ENCODE results near the gene PCDHA4. TPM values are rescaled to one million over a fixed set of nuclear protein-coding genes. Genes with fewer than 3 reads are reported as not detected.

Gene PCDHA4
- total RNA-seq, 4 donors from 2014 or later: 0.79 to 7.9 (median 2.4) TPM

DNA sequence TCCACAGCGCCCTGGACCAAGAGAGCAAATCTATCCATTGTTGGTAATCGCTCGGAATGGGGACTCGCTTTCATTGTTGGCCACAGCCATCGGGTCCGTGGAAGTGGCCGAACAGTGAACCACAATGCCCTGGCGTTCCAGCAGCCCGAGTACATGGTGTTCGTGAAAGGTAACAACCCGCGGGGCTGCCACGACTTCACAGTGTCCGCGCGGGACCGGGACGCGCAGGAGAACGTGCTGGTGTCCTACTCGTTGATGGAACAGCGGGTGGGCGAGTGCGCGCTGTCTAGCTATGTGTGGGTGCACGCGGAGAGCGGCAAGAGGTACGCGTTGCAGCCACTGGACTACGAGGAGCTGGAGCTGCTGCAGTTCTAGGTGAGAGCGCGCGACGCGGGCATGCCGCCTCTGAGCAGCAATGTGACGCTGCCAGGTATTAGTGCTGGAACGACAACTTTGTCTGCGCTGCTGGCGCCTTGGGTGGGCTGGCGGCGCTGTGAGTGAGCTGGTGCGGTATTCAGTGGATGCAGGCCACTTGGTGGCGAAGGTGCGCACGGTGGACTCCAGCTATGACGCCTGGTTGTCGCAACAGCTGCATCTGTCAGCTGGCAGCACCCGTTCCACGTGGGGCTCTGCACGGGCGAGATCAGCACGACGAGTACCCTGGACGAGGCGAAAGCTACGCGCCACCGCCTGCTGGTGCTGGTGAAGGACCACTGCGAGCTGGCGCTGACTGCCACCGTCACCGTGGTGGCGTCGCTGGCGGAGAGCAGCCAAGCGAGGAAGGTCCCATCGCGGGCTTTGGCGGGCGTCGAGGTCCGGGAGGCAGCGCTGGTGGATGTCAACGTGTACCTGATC, 55.8 kb downstream of the PCDHA4 start:
- Histone ChIP-seq H3K36me3 (no peaks in the 10 kb centered on the region), H3K4me1 (no peaks in the 10 kb centered on the region), H3K27ac (no peak overlapping the region), H3K9me3 (peaks cover 7 to 19% of the 10 kb centered on the region in 2 donors), H3K27me3 (no peaks in the 10 kb centered on the region), H3K4me3 (no peak overlapping the region)
- 63 to 85% methylated on average over 7 to 65 of the region's 76 CpGs for WGBS, 2 donors (ENCODE audit: low coverage in 1 of 2)
- no peak for TF ChIP-seq POLR2A (IDR thresholded peaks at IDR 0.05)
- TF ChIP-seq POLR2AphosphoS5 (IDR thresholded peaks at IDR 0.05): no peak
- TF ChIP-seq, protein P1, sequence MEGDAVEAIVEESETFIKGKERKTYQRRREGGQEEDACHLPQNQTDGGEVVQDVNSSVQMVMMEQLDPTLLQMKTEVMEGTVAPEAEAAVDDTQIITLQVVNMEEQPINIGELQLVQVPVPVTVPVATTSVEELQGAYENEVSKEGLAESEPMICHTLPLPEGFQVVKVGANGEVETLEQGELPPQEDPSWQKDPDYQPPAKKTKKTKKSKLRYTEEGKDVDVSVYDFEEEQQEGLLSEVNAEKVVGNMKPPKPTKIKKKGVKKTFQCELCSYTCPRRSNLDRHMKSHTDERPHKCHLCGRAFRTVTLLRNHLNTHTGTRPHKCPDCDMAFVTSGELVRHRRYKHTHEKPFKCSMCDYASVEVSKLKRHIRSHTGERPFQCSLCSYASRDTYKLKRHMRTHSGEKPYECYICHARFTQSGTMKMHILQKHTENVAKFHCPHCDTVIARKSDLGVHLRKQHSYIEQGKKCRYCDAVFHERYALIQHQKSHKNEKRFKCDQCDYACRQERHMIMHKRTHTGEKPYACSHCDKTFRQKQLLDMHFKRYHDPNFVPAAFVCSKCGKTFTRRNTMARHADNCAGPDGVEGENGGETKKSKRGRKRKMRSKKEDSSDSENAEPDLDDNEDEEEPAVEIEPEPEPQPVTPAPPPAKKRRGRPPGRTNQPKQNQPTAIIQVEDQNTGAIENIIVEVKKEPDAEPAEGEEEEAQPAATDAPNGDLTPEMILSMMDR (IDR thresholded peaks at IDR 0.05): no peak
- TF ChIP-seq EP300 (IDR thresholded peaks at IDR 0.05; ENCODE audit: low read depth): no peak
- no peak for DNase-seq
- in situ Hi-C loops (cut with MboI; ENCODE audit: low pct_ligation_motif_present in 1 of 4, low pct_unique_long_range_greater_than_20kb in 1 of 4, low sequenced_read_pairs in 3 of 4) (no loop called here), intact Hi-C loops (cut with DNase I; ENCODE audit: low total_unique reads) (no loop called here)

Other genes with a start within 250 kb of the PCDHA4 start
- gene SRA1, start 249.6 kb upstream of the PCDHA4 start, total RNA-seq: 10 to 100 TPM; 19.9 to 36.3 (median 26.5) TPM
- 10 to 100 TPM; 20.1 to 42.5 (median 37.4) TPM for gene APBB3, start 242.5 kb upstream of the PCDHA4 start, total RNA-seq
- 10 to 100 TPM; 39.4 to 75.5 (median 52.6) TPM for gene SLC35A4, start 242.2 kb upstream of the PCDHA4 start, total RNA-seq
- gene CD14, start 173.9 kb upstream of the PCDHA4 start, total RNA-seq: 10 to 100 TPM in 3 of 4 donors, 1 to 10 TPM in 1; 3.6 to 92.4 (median 45.6) TPM
- gene TMCO6, start 167.6 kb upstream of the PCDHA4 start, total RNA-seq: 10 to 100 TPM in 3 of 4 donors, under 1 TPM in 1; 0.75 to 99.2 (median 40.2) TPM
- gene NDUFA2, start 159.4 kb upstream of the PCDHA4 start, total RNA-seq: 100 to 1,000 TPM in 2 of 4 donors, 10 to 100 TPM in 2; 70.8 to 586 (median 90.7) TPM
- 100 to 1,000 TPM in 2 of 4 donors, 10 to 100 TPM in 2; 70.8 to 147 (median 100) TPM for gene IK, start 159.2 kb upstream of the PCDHA4 start, total RNA-seq
- gene WDR55, start 142.2 kb upstream of the PCDHA4 start, total RNA-seq: 10 to 100 TPM; 33.3 to 76.6 (median 36.1) TPM
- 1 to 10 TPM in 3 of 4 donors, under 1 TPM in 1; 0.40 to 4.9 (median 2.3) TPM for gene DND1, start 133.5 kb upstream of the PCDHA4 start, total RNA-seq
- 10 to 100 TPM; 39.6 to 51.6 (median 43.9) TPM for gene HARS1, start 115.7 kb upstream of the PCDHA4 start, total RNA-seq
- gene HARS2, start 115.6 kb upstream of the PCDHA4 start, total RNA-seq: 10 to 100 TPM; 30.3 to 60.6 (median 41.4) TPM
- 10 to 100 TPM in 3 of 4 donors, 1 to 10 TPM in 1; 6.7 to 41.3 (median 23.1) TPM for gene ZMAT2, start 106.6 kb upstream of the PCDHA4 start, total RNA-seq
- under 1 TPM in 1 of 4 donors, not detected in 3; 0.14 TPM for gene PCDHA1, start 20.9 kb upstream of the PCDHA4 start, total RNA-seq
- under 1 TPM in 2 of 4 donors, not detected in 2; 0.14 to 0.32 TPM for gene PCDHA2, start 12.2 kb upstream of the PCDHA4 start, total RNA-seq
- gene PCDHA3, start 6.0 kb upstream of the PCDHA4 start, total RNA-seq: 1 to 10 TPM in 1 of 4 donors, under 1 TPM in 2, not detected in 1; 0.32 to 8.8 (median 0.41) TPM
- gene PCDHA5, start 14.5 kb downstream of the PCDHA4 start, total RNA-seq: under 1 TPM in 2 of 4 donors, not detected in 2; 0.79 to 0.96 TPM
- 1 to 10 TPM in 2 of 4 donors, under 1 TPM in 1, not detected in 1; 0.64 to 3.0 (median 1.2) TPM for gene PCDHA6, start 20.9 kb downstream of the PCDHA4 start, total RNA-seq
- gene PCDHA7, start 27.2 kb downstream of the PCDHA4 start, total RNA-seq: 1 to 10 TPM in 2 of 4 donors, under 1 TPM in 1, not detected in 1; 0.37 to 1.4 (median 1.1) TPM
- 1 to 10 TPM in 1 of 4 donors, under 1 TPM in 1, not detected in 2; 0.79 to 1.2 TPM for gene PCDHA8, start 34.1 kb downstream of the PCDHA4 start, total RNA-seq
- gene PCDHA9, start 41.3 kb downstream of the PCDHA4 start, total RNA-seq: under 1 TPM; 0.37 to 1.00 (median 0.58) TPM
- gene PCDHA10, start 48.8 kb downstream of the PCDHA4 start, total RNA-seq: under 1 TPM in 2 of 4 donors, not detected in 2; 0.68 to 0.79 TPM
- 1 to 10 TPM in 1 of 4 donors, under 1 TPM in 1, not detected in 2; 0.48 to 1.2 TPM for gene PCDHA11, start 61.9 kb downstream of the PCDHA4 start, total RNA-seq
- gene PCDHA12, start 68.2 kb downstream of the PCDHA4 start, total RNA-seq: under 1 TPM in 3 of 4 donors, not detected in 1; 0.55 to 0.80 (median 0.64) TPM
- under 1 TPM in 2 of 4 donors, not detected in 2; 0.32 to 0.55 TPM for gene PCDHA13, start 75.1 kb downstream of the PCDHA4 start, total RNA-seq
- gene PCDHAC1, start 119.2 kb downstream of the PCDHA4 start, total RNA-seq: under 1 TPM in 3 of 4 donors, not detected in 1; 0.37 to 0.82 (median 0.48) TPM
- gene PCDHAC2, start 159.4 kb downstream of the PCDHA4 start, total RNA-seq: under 1 TPM in 2 of 4 donors, not detected in 2; 0.41 to 0.48 TPM
- not detected for gene PCDHB1, start 244.3 kb downstream of the PCDHA4 start, total RNA-seq